A673 (cell line): ENCODE data around the gene ITPRIPL2. TPM values are rescaled to one million over a fixed set of nuclear protein-coding genes. Genes with fewer than 3 reads are reported as not detected.

Source experiments
- BruUV-seq: library from RNA; stranded (reverse); fragments of 400-500 nt; replicated peaks from 2 replicates; lab custom pipeline; 2021; lab: Mats Ljungman, UMichigan
- CTCF ChIA-PET: fragments of 300-600 bp; sonication (Branson Sonifier 250); formaldehyde crosslinking; loops from one replicate; lab custom pipeline; 2022; ENCODE audit warnings: antibody characterized with exemption; lab: Charles Lee
- POLR2A ChIA-PET: fragments of 300-600 bp; sonication (Branson Sonifier 250); formaldehyde crosslinking; loops from one replicate; lab custom pipeline; 2022; ENCODE audit warnings: antibody characterized with exemption; ENCODE audit not compliant: low non-redundant PET; lab: Charles Lee
- DNase-seq: peaks from one replicate; pipeline ENCODE4 v3.0.0-alpha.2; 2015; ENCODE audit warnings: low spot score
- H3K27ac ChIP-seq: fragments of 200-600 bp; sonication (generic); 2 replicates; pipeline ENCODE4 v1.5.1; 2016; ENCODE audit warnings: mixed run types, low read depth, mild to moderate bottlenecking, mixed read lengths, antibody characterized with exemption, low read length; ENCODE audit not compliant: poor library complexity, severe bottlenecking
- H3K27me3 ChIP-seq: fragments of 200-600 bp; sonication (generic); replicated peaks from 2 replicates; pipeline ENCODE4 v1.6.1; 2017; ENCODE audit warnings: mixed run types, low read depth, mild to moderate bottlenecking, mixed read lengths, antibody characterized with exemption, low read length; ENCODE audit not compliant: insufficient read depth, poor library complexity
- H3K36me3 ChIP-seq: fragments of 200-600 bp; sonication (generic); 2 replicates; pipeline ENCODE4 v1.6.1; 2016; ENCODE audit warnings: mixed run types, mild to moderate bottlenecking, mixed read lengths, antibody characterized with exemption, low read length; ENCODE audit not compliant: insufficient read depth, poor library complexity, severe bottlenecking
- H3K4me1 ChIP-seq: fragments of 200-600 bp; sonication (generic); 2 replicates; pipeline ENCODE4 v1.6.1; 2017; ENCODE audit warnings: mixed run types, mild to moderate bottlenecking, mixed read lengths, antibody characterized with exemption, low read length; ENCODE audit not compliant: insufficient read depth, poor library complexity, severe bottlenecking
- H3K4me3 ChIP-seq: fragments of 200-600 bp; sonication (generic); 2 replicates; pipeline ENCODE4 v1.5.1; 2016; ENCODE audit warnings: low read depth, mixed run types, mild to moderate bottlenecking, mixed read lengths, low read length; ENCODE audit not compliant: poor library complexity, severe bottlenecking
- H3K9me3 ChIP-seq: fragments of 200-600 bp; sonication (generic); 2 replicates; pipeline ENCODE4 v1.6.1; 2016; ENCODE audit warnings: mixed run types, low read depth, mild to moderate bottlenecking, mixed read lengths, antibody characterized with exemption, low read length; ENCODE audit not compliant: poor library complexity, severe bottlenecking
- EZH2 ChIP-seq: fragments of 200-600 bp; sonication (generic); IDR thresholded peaks from 2 replicates; pipeline ENCODE4 v1.6.1; 2017; ENCODE audit warnings: borderline replicate concordance, low read depth, mild to moderate bottlenecking, mixed read lengths, antibody characterized with exemption, low read length; ENCODE audit not compliant: poor library complexity, severe bottlenecking
- intact Hi-C: fragments of 100-400 bp; cut with micrococcal nuclease; formaldehyde crosslinking; loops from one replicate; pipeline ENCODE4 v1.10.0; 2022; ENCODE audit not compliant: unreplicated experiment
- total RNA-seq: library from RNA; stranded (reverse); gene quantifications from 2 replicates; pipeline ENCODE4 v1.2.3, GENCODE V29; 2021
- TF ChIP-seq, protein P1 (sequence below): fragments of 300-800, 200-600 bp; sonication (generic); conservative IDR thresholded peaks from 2 replicates; pipeline ENCODE4 v1.5.1; 2017; ENCODE audit warnings: low read depth, mild to moderate bottlenecking, antibody characterized with exemption, low read length, moderate library complexity, mixed read lengths

ITPRIPL2 gene
- total RNA-seq, 1 experiment from 2014 or later, result 20.2 TPM

DNA sequence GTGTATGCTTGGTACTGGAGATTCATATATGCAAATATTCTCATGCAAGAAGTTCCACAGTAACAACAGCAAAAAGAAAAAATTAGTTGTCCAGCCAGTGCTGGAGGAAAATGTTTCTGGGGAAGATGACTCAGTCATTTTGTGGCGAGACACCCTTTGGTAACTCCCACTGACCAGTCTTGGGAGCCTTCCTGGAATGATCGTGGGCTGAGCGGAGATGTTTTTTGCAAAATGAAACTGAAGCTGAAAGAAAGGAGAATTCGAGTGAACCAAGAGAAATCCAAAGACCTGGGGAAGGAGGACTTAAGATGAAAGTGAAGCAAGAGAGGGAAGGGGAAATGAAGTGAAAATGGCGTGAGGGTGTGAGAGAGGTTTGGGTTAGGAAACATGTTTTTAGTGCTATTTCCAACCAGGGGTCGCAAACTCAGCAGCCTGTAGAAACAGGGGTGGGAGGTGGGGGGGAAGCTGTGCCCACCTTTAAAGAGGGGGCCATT, 5.2 kb downstream of the ITPRIPL2 start:
- TF ChIP-seq, protein P1, sequence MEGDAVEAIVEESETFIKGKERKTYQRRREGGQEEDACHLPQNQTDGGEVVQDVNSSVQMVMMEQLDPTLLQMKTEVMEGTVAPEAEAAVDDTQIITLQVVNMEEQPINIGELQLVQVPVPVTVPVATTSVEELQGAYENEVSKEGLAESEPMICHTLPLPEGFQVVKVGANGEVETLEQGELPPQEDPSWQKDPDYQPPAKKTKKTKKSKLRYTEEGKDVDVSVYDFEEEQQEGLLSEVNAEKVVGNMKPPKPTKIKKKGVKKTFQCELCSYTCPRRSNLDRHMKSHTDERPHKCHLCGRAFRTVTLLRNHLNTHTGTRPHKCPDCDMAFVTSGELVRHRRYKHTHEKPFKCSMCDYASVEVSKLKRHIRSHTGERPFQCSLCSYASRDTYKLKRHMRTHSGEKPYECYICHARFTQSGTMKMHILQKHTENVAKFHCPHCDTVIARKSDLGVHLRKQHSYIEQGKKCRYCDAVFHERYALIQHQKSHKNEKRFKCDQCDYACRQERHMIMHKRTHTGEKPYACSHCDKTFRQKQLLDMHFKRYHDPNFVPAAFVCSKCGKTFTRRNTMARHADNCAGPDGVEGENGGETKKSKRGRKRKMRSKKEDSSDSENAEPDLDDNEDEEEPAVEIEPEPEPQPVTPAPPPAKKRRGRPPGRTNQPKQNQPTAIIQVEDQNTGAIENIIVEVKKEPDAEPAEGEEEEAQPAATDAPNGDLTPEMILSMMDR, result no peak
- TF ChIP-seq EZH2, result no peak
- Histone ChIP-seq H3K27me3 (no peaks in the 10 kb centered on the region), H3K4me1 (peaks cover 40% of the 10 kb centered on the region), H3K9me3 (no peaks in the 10 kb centered on the region), H3K36me3 (no peaks in the 10 kb centered on the region), H3K27ac (no peak overlapping the region), H3K4me3 (peak overlapping the region; percentile 22)
- CTCF ChIA-PET, result no interaction called here
- intact Hi-C loops, result no loop called here
- DNase-seq, result no peak
- POLR2A ChIA-PET, result interaction anchor here (0.5 kb wide), 1 partner anchor 329 kb away, joined by 3 read pairs; the partner anchor contains the start of gene RPS15A
- no TSS peak for BruUV-seq

DNA sequence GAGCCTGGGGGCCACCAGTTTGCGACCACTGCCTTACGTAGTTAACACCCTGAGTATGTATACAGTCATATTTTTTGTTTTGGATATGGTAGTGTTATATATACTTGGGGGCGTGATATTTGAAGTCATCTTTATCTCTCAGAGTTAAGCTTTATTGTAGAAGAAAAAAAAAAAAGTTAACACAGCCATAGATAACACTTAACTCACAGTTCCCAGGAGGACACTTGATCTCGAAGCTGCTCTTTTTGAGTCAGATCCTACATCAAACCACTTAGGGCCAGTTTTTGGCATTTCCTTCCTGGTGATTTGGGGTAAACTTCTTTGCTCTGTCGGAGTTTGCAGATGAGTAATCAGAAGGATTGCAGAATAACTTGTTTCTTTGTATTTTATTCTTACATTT, 5.8 kb downstream of the ITPRIPL2 start:
- peak; percentile 69 for DNase-seq

DNA sequence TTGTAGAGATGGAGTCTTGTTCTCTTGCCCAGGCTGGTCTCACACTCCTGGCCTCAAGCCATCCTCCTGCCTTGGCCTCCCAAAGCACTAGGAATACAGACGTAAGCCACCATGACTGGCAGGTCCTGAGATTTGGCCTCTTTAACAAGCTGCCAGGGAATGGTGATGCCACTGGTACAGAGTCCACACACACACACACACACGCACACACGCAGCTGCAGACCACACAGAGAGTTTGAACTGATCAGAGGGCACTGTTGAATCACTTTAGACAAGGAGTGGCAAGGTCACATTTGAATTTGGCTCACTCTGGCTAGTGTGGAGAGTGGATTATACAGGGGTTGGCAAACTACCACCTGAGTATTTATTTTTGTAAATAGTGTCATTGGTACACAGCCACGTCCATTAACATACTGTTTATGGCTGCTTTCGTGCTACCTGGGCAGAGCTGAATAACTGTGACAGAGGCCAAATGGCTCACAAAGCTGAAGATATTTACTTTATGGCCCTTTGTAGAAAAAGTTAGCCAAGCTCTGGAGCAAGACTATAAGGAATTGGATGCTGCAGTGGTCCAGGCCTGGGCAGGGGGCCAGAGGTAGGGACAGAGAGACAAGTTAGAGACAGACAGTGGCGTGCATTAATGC, 9.9 kb downstream of the ITPRIPL2 start:
- Histone ChIP-seq H3K27ac (no peak overlapping the region), H3K4me3 (no peak overlapping the region), H3K4me1 (peaks cover 26% of the 10 kb centered on the region), H3K36me3 (no peaks in the 10 kb centered on the region), H3K9me3 (peaks cover 7% of the 10 kb centered on the region), H3K27me3 (no peaks in the 10 kb centered on the region)
- DNase-seq, result no peak
- intact Hi-C loops, result no loop called here
- BruUV-seq, result no TSS peak
- POLR2A ChIA-PET, result no interaction called here
- CTCF ChIA-PET, result no interaction called here
- no peak for TF ChIP-seq EZH2
- TF ChIP-seq, protein P1, result no peak

More for the DNA sequence above, 5.8 kb downstream of the ITPRIPL2 start:
- no peak overlapping the region for H3K27ac ChIP-seq
- intact Hi-C loops, result no loop called here
- no peaks in the 10 kb centered on the region for H3K9me3 ChIP-seq
- TF ChIP-seq EZH2, result no peak
- TF ChIP-seq, protein P1, result no peak
- BruUV-seq, result no TSS peak
- ChIA-PET POLR2A (interaction anchor here (0.5 kb wide), 1 partner anchor 329 kb away, joined by 3 read pairs; the partner anchor contains the start of gene RPS15A), CTCF (interaction anchor here (0.6 kb wide), 1 partner anchor 16 kb away, joined by 4 read pairs; no protein-coding TSS in a partner anchor)
- no peaks in the 10 kb centered on the region for H3K27me3 ChIP-seq
- no peak overlapping the region for H3K4me3 ChIP-seq
- no peaks in the 10 kb centered on the region for H3K36me3 ChIP-seq
- peaks cover 40% of the 10 kb centered on the region for H3K4me1 ChIP-seq
